Neural progenitor cell (in vitro differentiated cells): Measurements from ENCODE around the gene DIAPH3.

ENCODE experiments used
- EZH2 ChIP-seq: fragments of 200-600 bp; sonication (generic); IDR thresholded peaks from 2 replicates; pipeline ENCODE4 v1.6.1; 2017; ENCODE audit warnings: antibody characterized with exemption, mild to moderate bottlenecking, moderate library complexity
- TF ChIP-seq, protein P1 (sequence below): fragments of 200-600 bp; sonication (generic); IDR thresholded peaks from 2 replicates; pipeline ENCODE4 v1.5.1; 2017; ENCODE audit warnings: antibody characterized with exemption, mild to moderate bottlenecking

DNA sequence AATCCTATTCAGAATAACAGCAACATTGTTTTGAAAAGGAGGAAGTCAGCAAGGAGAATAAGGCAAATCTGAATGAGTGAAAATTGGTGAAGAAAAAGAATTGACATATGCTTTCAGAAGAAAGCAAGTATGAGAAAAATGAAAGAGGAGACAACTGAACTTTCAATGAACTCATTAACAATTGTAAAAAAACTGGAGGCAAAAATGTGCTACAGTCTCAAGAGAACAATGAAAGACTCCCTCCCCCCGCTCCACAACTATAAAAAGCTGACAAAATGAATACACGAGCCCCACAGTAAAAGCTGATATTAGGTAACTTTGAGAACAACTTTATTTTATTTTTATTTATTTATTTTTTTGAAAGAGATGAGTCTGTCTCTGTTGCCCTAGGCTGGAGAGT is 373.1 kb downstream of the DIAPH3 start:
- TF ChIP-seq, protein P1, sequence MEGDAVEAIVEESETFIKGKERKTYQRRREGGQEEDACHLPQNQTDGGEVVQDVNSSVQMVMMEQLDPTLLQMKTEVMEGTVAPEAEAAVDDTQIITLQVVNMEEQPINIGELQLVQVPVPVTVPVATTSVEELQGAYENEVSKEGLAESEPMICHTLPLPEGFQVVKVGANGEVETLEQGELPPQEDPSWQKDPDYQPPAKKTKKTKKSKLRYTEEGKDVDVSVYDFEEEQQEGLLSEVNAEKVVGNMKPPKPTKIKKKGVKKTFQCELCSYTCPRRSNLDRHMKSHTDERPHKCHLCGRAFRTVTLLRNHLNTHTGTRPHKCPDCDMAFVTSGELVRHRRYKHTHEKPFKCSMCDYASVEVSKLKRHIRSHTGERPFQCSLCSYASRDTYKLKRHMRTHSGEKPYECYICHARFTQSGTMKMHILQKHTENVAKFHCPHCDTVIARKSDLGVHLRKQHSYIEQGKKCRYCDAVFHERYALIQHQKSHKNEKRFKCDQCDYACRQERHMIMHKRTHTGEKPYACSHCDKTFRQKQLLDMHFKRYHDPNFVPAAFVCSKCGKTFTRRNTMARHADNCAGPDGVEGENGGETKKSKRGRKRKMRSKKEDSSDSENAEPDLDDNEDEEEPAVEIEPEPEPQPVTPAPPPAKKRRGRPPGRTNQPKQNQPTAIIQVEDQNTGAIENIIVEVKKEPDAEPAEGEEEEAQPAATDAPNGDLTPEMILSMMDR, result no peak
- no peak for TF ChIP-seq EZH2
